DOHH2 (cell line): ENCODE data around the gene AHCYL1.

Source experiments
- EZH2phosphoT487 ChIP-seq: fragments of 200-600 bp; sonication (generic); IDR thresholded peaks from 2 replicates; pipeline ENCODE4 v1.6.1; 2017; ENCODE audit warnings: borderline replicate concordance, mild to moderate bottlenecking, antibody characterized with exemption, low read length, moderate library complexity, mixed read lengths
- TF ChIP-seq, protein P1 (sequence below): fragments of 200-600 bp; sonication (generic); IDR thresholded peaks from one replicate; pipeline ENCODE4 v1.5.1; 2014; ENCODE audit warnings: antibody characterized with exemption, mild to moderate bottlenecking, low read depth, low read length; ENCODE audit not compliant: poor library complexity, severe bottlenecking

DNA sequence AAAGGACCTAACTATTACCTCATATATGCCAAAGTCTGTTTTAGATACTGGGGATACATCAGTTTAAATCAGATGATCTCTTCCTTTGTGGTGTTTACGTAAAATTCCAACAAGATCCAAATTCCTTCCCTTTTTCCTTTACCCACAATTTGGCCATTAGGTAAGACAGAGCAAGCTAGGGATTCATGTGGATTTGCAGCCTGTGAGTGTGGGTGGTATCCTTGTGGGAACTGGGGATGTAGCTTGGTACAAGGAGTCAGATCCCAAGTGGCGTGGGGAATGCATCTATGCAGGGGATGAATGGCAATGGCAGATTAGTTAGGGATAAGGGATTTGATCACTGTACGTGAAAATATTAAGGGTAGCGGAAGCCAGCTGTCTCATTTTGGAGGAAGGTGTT, 40.0 kb downstream of the AHCYL1 start:
- TF ChIP-seq, protein P1, sequence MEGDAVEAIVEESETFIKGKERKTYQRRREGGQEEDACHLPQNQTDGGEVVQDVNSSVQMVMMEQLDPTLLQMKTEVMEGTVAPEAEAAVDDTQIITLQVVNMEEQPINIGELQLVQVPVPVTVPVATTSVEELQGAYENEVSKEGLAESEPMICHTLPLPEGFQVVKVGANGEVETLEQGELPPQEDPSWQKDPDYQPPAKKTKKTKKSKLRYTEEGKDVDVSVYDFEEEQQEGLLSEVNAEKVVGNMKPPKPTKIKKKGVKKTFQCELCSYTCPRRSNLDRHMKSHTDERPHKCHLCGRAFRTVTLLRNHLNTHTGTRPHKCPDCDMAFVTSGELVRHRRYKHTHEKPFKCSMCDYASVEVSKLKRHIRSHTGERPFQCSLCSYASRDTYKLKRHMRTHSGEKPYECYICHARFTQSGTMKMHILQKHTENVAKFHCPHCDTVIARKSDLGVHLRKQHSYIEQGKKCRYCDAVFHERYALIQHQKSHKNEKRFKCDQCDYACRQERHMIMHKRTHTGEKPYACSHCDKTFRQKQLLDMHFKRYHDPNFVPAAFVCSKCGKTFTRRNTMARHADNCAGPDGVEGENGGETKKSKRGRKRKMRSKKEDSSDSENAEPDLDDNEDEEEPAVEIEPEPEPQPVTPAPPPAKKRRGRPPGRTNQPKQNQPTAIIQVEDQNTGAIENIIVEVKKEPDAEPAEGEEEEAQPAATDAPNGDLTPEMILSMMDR: no peak
- TF ChIP-seq EZH2phosphoT487: no peak
